Tibial nerve (tissue), 4 donors: ENCODE measurements around the gene TDO2. TPM values are rescaled to one million over a fixed set of nuclear protein-coding genes. Genes with fewer than 3 reads are reported as not detected.

Experiments
- DNase-seq, 2 donors: peaks; one replicate each; pipeline ENCODE4 v3.0.0-alpha.2; 2019; ENCODE audit warnings: low spot score in 2 of 2
- H3K27ac ChIP-seq, 4 donors: fragments of 200-600 bp; sonication (generic) in 3 of 4; one replicate each; pipeline ENCODE4 v1.5.1; 2017 to 2019; ENCODE audit warnings: mild to moderate bottlenecking in 1 of 4
- H3K27me3 ChIP-seq, 2 donors: fragments of 200-600 bp; sonication (generic) in 1 of 2; one replicate each; pipeline versions ENCODE4 v1.5.1 to v1.6.0; 2017 to 2019
- H3K36me3 ChIP-seq, 3 donors: fragments of 200-600 bp; sonication (generic); one replicate each; pipeline ENCODE4 v1.5.1; 2018 to 2019
- H3K4me1 ChIP-seq, 4 donors: fragments of 200-600 bp; sonication (generic) in 3 of 4; one replicate each; pipeline ENCODE4 v1.5.1; 2017 to 2019
- H3K4me3 ChIP-seq, 4 donors: fragments of 200-600 bp; sonication (generic) in 3 of 4; one replicate each; pipeline ENCODE4 v1.5.1; 2017 to 2019; ENCODE audit warnings: mild to moderate bottlenecking in 1 of 4, moderate library complexity in 1 of 4
- H3K9me3 ChIP-seq, 4 donors: fragments of 200-600 bp; sonication (generic) in 3 of 4; one replicate each; pipeline ENCODE4 v1.5.1; 2017 to 2019
- CTCF ChIP-seq, 5 experiments: fragments of 200-600 bp in 3 of 5; fragments of 450-650 bp in 2 of 5; sonication (generic) in 3 of 5; IDR thresholded peaks; one replicate each; pipeline ENCODE4 v1.5.1; 2016 to 2019; ENCODE audit warnings: antibody characterized with exemption in 5 of 5, mild to moderate bottlenecking in 3 of 5, moderate library complexity in 2 of 5
- EP300 ChIP-seq, 2 donors: sonication (generic); formaldehyde crosslinking; IDR thresholded peaks; one replicate each; pipeline ENCODE4 v1.6.1; 2017; ENCODE audit warnings: antibody characterized with exemption in 2 of 2, mild to moderate bottlenecking in 1 of 2
- POLR2A ChIP-seq, 2 donors: fragments of 450-650 bp; IDR thresholded peaks; one replicate each; pipeline ENCODE4 v1.6.1; 2017; ENCODE audit warnings: antibody characterized with exemption in 2 of 2, mild to moderate bottlenecking in 2 of 2, moderate library complexity in 2 of 2
- WGBS, 2 donors: methylation state at CpG; one replicate each; pipeline ENCODE4 v1.1.5; 2018; 5-methylcytosine and 5-hydroxymethylcytosine counted together
- total RNA-seq, 4 donors: library from RNA; depleted of rRNA; stranded (reverse); fragments of >200 nt; gene quantifications; one replicate each; pipeline ENCODE4 v1.1.0, GENCODE V29; 2016

TDO2 gene
- total RNA-seq, 4 donors from 2014 or later: not detected

GRCh38 chr4:155961575-155961974, 58.1 kb downstream of the TDO2 start:
- DNase-seq: no peak
- H3K4me1 ChIP-seq: no peaks in the 10 kb centered on the region
- H3K4me3 ChIP-seq: no peak overlapping the region
- H3K27ac ChIP-seq: no peak overlapping the region
- WGBS, 2 donors: 90 to 94% methylated on average over 4 of the region's 4 CpGs
- no peaks in the 10 kb centered on the region for H3K36me3 ChIP-seq
- H3K9me3 ChIP-seq: no peaks in the 10 kb centered on the region
- no peaks in the 10 kb centered on the region for H3K27me3 ChIP-seq
- TF ChIP-seq POLR2A (IDR thresholded peaks at IDR 0.05) (no peak), EP300 (IDR thresholded peaks at IDR 0.05) (no peak), CTCF (IDR thresholded peaks at IDR 0.05) (no peak)

- Histone ChIP-seq H3K36me3 (no peaks in the 10 kb centered on the region), H3K4me1 (no peaks in the 10 kb centered on the region), H3K4me3 (no peak overlapping the region), H3K27me3 (no peaks in the 10 kb centered on the region), H3K27ac (peak overlapping the region in 1 of 4 donors; percentile 14), H3K9me3 (no peaks in the 10 kb centered on the region)
- WGBS, 2 donors: 51 to 59% methylated on average over 2 of the region's 2 CpGs
- no peak for TF ChIP-seq POLR2A (IDR thresholded peaks at IDR 0.05)
- TF ChIP-seq EP300 (IDR thresholded peaks at IDR 0.05): no peak
- TF ChIP-seq CTCF (IDR thresholded peaks at IDR 0.05): no peak
- no peak for DNase-seq
These were observed 59.3 kb downstream of the TDO2 start for GRCh38 chr4:155962767-155963166.

- WGBS, 2 donors: 80 to 82% methylated on average over 8 of the region's 8 CpGs
- Histone ChIP-seq H3K36me3 (no peaks in the 10 kb centered on the region), H3K9me3 (no peaks in the 10 kb centered on the region), H3K4me1 (no peaks in the 10 kb centered on the region), H3K4me3 (no peak overlapping the region), H3K27ac (peak overlapping the region in 1 of 4 donors; percentile 29), H3K27me3 (no peaks in the 10 kb centered on the region)
- peak in 1 of 2 donors; percentile 20 for DNase-seq
- no peak for TF ChIP-seq EP300 (IDR thresholded peaks at IDR 0.05)
- no peak for TF ChIP-seq CTCF (IDR thresholded peaks at IDR 0.05)
- no peak for TF ChIP-seq POLR2A (IDR thresholded peaks at IDR 0.05)
These were observed 60.8 kb downstream of the TDO2 start for GRCh38 chr4:155964016-155964891.

- Histone ChIP-seq H3K4me3 (no peak overlapping the region), H3K9me3 (no peaks in the 10 kb centered on the region), H3K27me3 (no peaks in the 10 kb centered on the region), H3K27ac (no peak overlapping the region), H3K36me3 (no peaks in the 10 kb centered on the region), H3K4me1 (no peaks in the 10 kb centered on the region)
- 81 to 91% methylated on average over 2 of the region's 2 CpGs for WGBS, 2 donors
- no peak for TF ChIP-seq POLR2A (IDR thresholded peaks at IDR 0.05)
- TF ChIP-seq CTCF (IDR thresholded peaks at IDR 0.05): no peak
- no peak for TF ChIP-seq EP300 (IDR thresholded peaks at IDR 0.05)
- no peak for DNase-seq
These were observed 62.7 kb downstream of the TDO2 start for GRCh38 chr4:155966171-155966570.

- no peak overlapping the region for H3K4me3 ChIP-seq
- H3K9me3 ChIP-seq: no peaks in the 10 kb centered on the region
- no peak for TF ChIP-seq EP300 (IDR thresholded peaks at IDR 0.05)
- no peak for TF ChIP-seq CTCF (IDR thresholded peaks at IDR 0.05)
- no peak for TF ChIP-seq POLR2A (IDR thresholded peaks at IDR 0.05)
These were observed 63.4 kb downstream of the TDO2 start for GRCh38 chr4:155966731-155967395.

More at GRCh38 chr4:155966731-155967395, 63.4 kb downstream of the TDO2 start:
- DNase-seq: no peak
- H3K4me1 ChIP-seq: no peaks in the 10 kb centered on the region
- 28 to 44% methylated on average over 3 of the region's 3 CpGs for WGBS, 2 donors
- H3K27ac ChIP-seq: no peak overlapping the region
- H3K27me3 ChIP-seq: no peaks in the 10 kb centered on the region
- no peaks in the 10 kb centered on the region for H3K36me3 ChIP-seq
